Measurements from ENCODE around the gene NTPCR. TPM values are rescaled to one million over a fixed set of nuclear protein-coding genes. Genes with fewer than 3 reads are reported as not detected.

Gene NTPCR
- total RNA-seq, 1 donor from 2014 or later, result 19.2 TPM

DNA sequence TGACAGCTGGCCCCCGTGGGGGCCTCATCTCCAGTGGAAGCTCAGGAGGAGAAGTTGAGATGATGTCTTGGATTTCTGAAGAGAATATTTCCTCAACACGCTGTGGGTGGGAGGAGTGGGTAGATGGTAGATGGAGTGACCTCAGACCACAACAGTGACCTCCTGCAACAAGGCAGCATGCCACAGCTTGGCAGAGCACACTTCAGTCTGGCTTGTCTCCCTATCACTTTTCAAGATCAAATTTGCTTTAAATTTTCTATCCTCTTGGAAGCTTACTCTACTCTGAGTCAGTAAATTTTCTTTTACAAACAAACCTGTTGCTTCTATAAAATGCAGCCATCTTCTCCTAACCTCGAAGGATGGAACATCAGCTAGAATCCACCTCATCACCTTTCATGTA lies 59.7 kb downstream of the NTPCR start:
- TF ChIP-seq, protein P1, sequence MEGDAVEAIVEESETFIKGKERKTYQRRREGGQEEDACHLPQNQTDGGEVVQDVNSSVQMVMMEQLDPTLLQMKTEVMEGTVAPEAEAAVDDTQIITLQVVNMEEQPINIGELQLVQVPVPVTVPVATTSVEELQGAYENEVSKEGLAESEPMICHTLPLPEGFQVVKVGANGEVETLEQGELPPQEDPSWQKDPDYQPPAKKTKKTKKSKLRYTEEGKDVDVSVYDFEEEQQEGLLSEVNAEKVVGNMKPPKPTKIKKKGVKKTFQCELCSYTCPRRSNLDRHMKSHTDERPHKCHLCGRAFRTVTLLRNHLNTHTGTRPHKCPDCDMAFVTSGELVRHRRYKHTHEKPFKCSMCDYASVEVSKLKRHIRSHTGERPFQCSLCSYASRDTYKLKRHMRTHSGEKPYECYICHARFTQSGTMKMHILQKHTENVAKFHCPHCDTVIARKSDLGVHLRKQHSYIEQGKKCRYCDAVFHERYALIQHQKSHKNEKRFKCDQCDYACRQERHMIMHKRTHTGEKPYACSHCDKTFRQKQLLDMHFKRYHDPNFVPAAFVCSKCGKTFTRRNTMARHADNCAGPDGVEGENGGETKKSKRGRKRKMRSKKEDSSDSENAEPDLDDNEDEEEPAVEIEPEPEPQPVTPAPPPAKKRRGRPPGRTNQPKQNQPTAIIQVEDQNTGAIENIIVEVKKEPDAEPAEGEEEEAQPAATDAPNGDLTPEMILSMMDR (IDR thresholded peaks at IDR 0.05), result no peak
- DNase-seq, result no peak
- CTCF ChIA-PET, result no interaction called here
- intact Hi-C loops (cut with micrococcal nuclease), result no loop called here
- H3K27ac Mint-ChIP-seq, result no peak overlapping the region
- POLR2A ChIA-PET, result no interaction called here
- H3K4me3 Mint-ChIP-seq, result no peak overlapping the region
- no peaks in the 10 kb centered on the region for H3K27me3 Mint-ChIP-seq
- H3K36me3 Mint-ChIP-seq (ENCODE audit: low read depth), result peaks cover 33% of the 10 kb centered on the region
- H3K4me1 Mint-ChIP-seq, result no peaks in the 10 kb centered on the region
- no peaks in the 10 kb centered on the region for H3K9me3 Mint-ChIP-seq
- ATAC-seq (ENCODE audit: low read depth), result no peak

GRCh38 chr1:233012021-233012420 lies 61.6 kb downstream of the NTPCR start:
- TF ChIP-seq, protein P1 (IDR thresholded peaks at IDR 0.05), result no peak
- Mint-ChIP-seq H3K4me1 (no peaks in the 10 kb centered on the region), H3K9me3 (no peaks in the 10 kb centered on the region), H3K27me3 (no peaks in the 10 kb centered on the region), H3K36me3 (ENCODE audit: low read depth) (peaks cover 36% of the 10 kb centered on the region), H3K4me3 (no peak overlapping the region), H3K27ac (no peak overlapping the region)
- DNase-seq, result no peak
- no peak for ATAC-seq (ENCODE audit: low read depth)
- intact Hi-C loops (cut with micrococcal nuclease), result no loop called here
- ChIA-PET CTCF (no interaction called here), POLR2A (no interaction called here)

DNA sequence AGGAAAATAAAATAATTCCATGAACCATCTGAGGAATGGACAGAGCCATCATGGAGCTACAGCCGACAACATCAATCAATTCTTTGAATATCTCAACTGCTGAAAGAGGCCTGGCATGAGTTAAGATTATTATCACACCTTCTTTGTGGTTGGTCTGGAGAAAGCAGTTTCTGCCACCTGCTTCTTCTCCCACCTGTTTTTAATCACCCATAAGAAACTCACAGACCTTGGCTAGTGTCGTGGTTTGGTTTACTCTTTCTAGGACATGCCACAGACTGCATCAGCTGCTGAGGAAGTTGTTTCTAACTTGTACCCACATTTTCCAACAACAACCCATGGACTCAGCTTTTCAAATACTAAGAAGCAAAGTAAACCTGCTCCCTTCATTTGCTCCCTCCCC lies 65.6 kb downstream of the NTPCR start:
- no peak overlapping the region for H3K4me3 Mint-ChIP-seq
- peaks cover 38% of the 10 kb centered on the region for H3K36me3 Mint-ChIP-seq (ENCODE audit: low read depth)
- ChIA-PET POLR2A (no interaction called here), CTCF (no interaction called here)
- no peaks in the 10 kb centered on the region for H3K9me3 Mint-ChIP-seq
- TF ChIP-seq, protein P1 (IDR thresholded peaks at IDR 0.05), result no peak
- intact Hi-C loops (cut with micrococcal nuclease), result no loop called here
- ATAC-seq (ENCODE audit: low read depth) (no peak), DNase-seq (no peak)
- no peaks in the 10 kb centered on the region for H3K27me3 Mint-ChIP-seq
- H3K4me1 Mint-ChIP-seq, result no peaks in the 10 kb centered on the region
- H3K27ac Mint-ChIP-seq, result no peak overlapping the region

- ChIA-PET CTCF (no interaction called here), POLR2A (no interaction called here)
- intact Hi-C loops (cut with micrococcal nuclease), result no loop called here
- Mint-ChIP-seq H3K4me1 (no peaks in the 10 kb centered on the region), H3K27me3 (no peaks in the 10 kb centered on the region), H3K27ac (no peak overlapping the region), H3K9me3 (no peaks in the 10 kb centered on the region), H3K36me3 (ENCODE audit: low read depth) (peaks cover 37% of the 10 kb centered on the region), H3K4me3 (no peak overlapping the region)
- no peak for DNase-seq
- TF ChIP-seq, protein P1 (IDR thresholded peaks at IDR 0.05), result no peak
- ATAC-seq (ENCODE audit: low read depth), result no peak
These were observed 66.4 kb downstream of the NTPCR start for GRCh38 chr1:233016798-233017197.

DNA sequence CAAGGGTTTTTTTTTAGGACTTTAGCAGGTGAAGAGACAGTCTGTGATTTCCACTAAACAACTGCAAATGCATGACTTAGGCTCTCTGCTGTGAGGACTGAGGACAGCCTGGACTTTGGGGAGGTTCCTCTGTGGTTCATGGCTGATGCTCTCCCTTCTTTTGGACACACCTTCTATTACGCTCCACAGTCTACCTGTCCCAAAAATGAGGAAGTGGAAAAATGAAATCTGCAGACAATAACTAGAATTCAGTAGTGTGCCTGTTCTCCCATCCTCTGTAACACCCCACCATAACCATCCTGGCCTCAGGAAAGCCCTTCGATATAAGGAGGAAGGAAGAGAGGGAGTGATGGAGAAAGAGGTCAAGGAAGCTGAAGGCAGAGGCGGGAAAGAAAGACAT lies 68.7 kb downstream of the NTPCR start:
- Mint-ChIP-seq H3K27ac (no peak overlapping the region), H3K27me3 (no peaks in the 10 kb centered on the region), H3K4me3 (no peak overlapping the region), H3K9me3 (no peaks in the 10 kb centered on the region), H3K36me3 (ENCODE audit: low read depth) (peaks cover 20% of the 10 kb centered on the region), H3K4me1 (no peaks in the 10 kb centered on the region)
- TF ChIP-seq, protein P1 (IDR thresholded peaks at IDR 0.05), result no peak
- intact Hi-C loops (cut with micrococcal nuclease), result no loop called here
- POLR2A ChIA-PET, result no interaction called here
- DNase-seq, result no peak
- no peak for ATAC-seq (ENCODE audit: low read depth)
- CTCF ChIA-PET, result no interaction called here

Data from activated B cell treated with CpG ODN at 0.5 μM for 24 hours (primary cell).